GM21717 (cell line): Measurements from ENCODE around the gene CDK15.
"Not testable (repeated sequence)": the region's sequence is repeated elsewhere in the genome, so short reads cannot be mapped to it uniquely, and the experiment has no call there.

ENCODE experiments used
- ATAC-seq: cut with Tn5 transposase; IDR thresholded peaks from one replicate; pipeline ENCODE4 v1.9.1; 2021; ENCODE audit warnings: mild to moderate bottlenecking, moderate library complexity; ENCODE audit not compliant: unreplicated experiment

Gene CDK15

GRCh38 chr2:201827621-201828020 lies 21.3 kb downstream of the CDK15 start:
- no peak for ATAC-seq

- ATAC-seq = no peak
Measured at GRCh38 chr2:201828220-201828619, 21.9 kb downstream of the CDK15 start.

GRCh38 chr2:201830666-201831065 lies 24.3 kb downstream of the CDK15 start:
- ATAC-seq = no peak

GRCh38 chr2:201831469-201831868 lies 25.1 kb downstream of the CDK15 start:
- ATAC-seq = no peak

- ATAC-seq = no peak
Measured at GRCh38 chr2:201833781-201834180, 27.4 kb downstream of the CDK15 start.

GRCh38 chr2:201835066-201835465 lies 28.7 kb downstream of the CDK15 start:
- no peak for ATAC-seq

- no peak for ATAC-seq
Measured at GRCh38 chr2:201837391-201837790, 31.1 kb downstream of the CDK15 start.

GRCh38 chr2:201837824-201838431 lies 31.6 kb downstream of the CDK15 start:
- no peak for ATAC-seq

GRCh38 chr2:201839727-201840126 lies 33.4 kb downstream of the CDK15 start:
- no peak for ATAC-seq

- no peak for ATAC-seq
Measured at GRCh38 chr2:201840726-201841125, 34.4 kb downstream of the CDK15 start.

- ATAC-seq = no peak
Measured at GRCh38 chr2:201842131-201842860, 36.0 kb downstream of the CDK15 start.

- ATAC-seq = not testable (repeated sequence)
Measured at GRCh38 chr2:201844922-201845321, 38.6 kb downstream of the CDK15 start.

GRCh38 chr2:201847481-201847880 lies 41.1 kb downstream of the CDK15 start:
- ATAC-seq = no peak

GRCh38 chr2:201852462-201852861 lies 46.1 kb downstream of the CDK15 start:
- no peak for ATAC-seq

GRCh38 chr2:201852878-201853415 lies 46.6 kb downstream of the CDK15 start:
- ATAC-seq = no peak

- ATAC-seq = no peak
Measured at GRCh38 chr2:201854221-201854801, 48.0 kb downstream of the CDK15 start.

- no peak for ATAC-seq
Measured at GRCh38 chr2:201854841-201855240, 48.5 kb downstream of the CDK15 start.

- ATAC-seq = no peak
Measured at GRCh38 chr2:201855356-201855755, 49.0 kb downstream of the CDK15 start.

GRCh38 chr2:201857326-201857725 lies 51.0 kb downstream of the CDK15 start:
- ATAC-seq = no peak

GRCh38 chr2:201858281-201859184 lies 52.2 kb downstream of the CDK15 start:
- no peak for ATAC-seq

- ATAC-seq = no peak
Measured at GRCh38 chr2:201859949-201860348, 53.6 kb downstream of the CDK15 start.
